Measurements from ENCODE around the gene CFAP20DC. TPM values are rescaled to one million over a fixed set of nuclear protein-coding genes. Genes with fewer than 3 reads are reported as not detected.

The CFAP20DC gene
- total and polyA plus RNA-seq, 2 experiments from 2014 or later, result 7.4 to 11.4 TPM

DNA sequence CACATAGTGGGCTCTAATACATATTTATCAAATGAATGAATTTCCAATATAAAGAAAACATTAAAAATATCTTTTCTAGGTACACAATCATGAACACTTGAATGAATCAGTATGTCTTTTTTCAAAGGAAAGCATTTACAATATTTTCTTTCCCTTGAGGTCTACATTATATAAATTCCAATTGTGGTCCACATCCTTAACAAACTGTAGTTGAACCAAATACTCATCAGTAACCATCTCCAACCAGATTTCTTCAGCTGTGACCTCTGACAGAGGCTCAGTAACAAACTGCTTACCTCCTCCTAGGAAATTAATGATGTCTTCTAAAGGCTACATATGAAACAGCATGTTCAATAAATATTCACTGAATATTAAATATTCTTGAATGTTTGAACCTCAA lies 58.8 kb downstream of the CFAP20DC start (continued):
- TF ChIP-seq, protein P1, sequence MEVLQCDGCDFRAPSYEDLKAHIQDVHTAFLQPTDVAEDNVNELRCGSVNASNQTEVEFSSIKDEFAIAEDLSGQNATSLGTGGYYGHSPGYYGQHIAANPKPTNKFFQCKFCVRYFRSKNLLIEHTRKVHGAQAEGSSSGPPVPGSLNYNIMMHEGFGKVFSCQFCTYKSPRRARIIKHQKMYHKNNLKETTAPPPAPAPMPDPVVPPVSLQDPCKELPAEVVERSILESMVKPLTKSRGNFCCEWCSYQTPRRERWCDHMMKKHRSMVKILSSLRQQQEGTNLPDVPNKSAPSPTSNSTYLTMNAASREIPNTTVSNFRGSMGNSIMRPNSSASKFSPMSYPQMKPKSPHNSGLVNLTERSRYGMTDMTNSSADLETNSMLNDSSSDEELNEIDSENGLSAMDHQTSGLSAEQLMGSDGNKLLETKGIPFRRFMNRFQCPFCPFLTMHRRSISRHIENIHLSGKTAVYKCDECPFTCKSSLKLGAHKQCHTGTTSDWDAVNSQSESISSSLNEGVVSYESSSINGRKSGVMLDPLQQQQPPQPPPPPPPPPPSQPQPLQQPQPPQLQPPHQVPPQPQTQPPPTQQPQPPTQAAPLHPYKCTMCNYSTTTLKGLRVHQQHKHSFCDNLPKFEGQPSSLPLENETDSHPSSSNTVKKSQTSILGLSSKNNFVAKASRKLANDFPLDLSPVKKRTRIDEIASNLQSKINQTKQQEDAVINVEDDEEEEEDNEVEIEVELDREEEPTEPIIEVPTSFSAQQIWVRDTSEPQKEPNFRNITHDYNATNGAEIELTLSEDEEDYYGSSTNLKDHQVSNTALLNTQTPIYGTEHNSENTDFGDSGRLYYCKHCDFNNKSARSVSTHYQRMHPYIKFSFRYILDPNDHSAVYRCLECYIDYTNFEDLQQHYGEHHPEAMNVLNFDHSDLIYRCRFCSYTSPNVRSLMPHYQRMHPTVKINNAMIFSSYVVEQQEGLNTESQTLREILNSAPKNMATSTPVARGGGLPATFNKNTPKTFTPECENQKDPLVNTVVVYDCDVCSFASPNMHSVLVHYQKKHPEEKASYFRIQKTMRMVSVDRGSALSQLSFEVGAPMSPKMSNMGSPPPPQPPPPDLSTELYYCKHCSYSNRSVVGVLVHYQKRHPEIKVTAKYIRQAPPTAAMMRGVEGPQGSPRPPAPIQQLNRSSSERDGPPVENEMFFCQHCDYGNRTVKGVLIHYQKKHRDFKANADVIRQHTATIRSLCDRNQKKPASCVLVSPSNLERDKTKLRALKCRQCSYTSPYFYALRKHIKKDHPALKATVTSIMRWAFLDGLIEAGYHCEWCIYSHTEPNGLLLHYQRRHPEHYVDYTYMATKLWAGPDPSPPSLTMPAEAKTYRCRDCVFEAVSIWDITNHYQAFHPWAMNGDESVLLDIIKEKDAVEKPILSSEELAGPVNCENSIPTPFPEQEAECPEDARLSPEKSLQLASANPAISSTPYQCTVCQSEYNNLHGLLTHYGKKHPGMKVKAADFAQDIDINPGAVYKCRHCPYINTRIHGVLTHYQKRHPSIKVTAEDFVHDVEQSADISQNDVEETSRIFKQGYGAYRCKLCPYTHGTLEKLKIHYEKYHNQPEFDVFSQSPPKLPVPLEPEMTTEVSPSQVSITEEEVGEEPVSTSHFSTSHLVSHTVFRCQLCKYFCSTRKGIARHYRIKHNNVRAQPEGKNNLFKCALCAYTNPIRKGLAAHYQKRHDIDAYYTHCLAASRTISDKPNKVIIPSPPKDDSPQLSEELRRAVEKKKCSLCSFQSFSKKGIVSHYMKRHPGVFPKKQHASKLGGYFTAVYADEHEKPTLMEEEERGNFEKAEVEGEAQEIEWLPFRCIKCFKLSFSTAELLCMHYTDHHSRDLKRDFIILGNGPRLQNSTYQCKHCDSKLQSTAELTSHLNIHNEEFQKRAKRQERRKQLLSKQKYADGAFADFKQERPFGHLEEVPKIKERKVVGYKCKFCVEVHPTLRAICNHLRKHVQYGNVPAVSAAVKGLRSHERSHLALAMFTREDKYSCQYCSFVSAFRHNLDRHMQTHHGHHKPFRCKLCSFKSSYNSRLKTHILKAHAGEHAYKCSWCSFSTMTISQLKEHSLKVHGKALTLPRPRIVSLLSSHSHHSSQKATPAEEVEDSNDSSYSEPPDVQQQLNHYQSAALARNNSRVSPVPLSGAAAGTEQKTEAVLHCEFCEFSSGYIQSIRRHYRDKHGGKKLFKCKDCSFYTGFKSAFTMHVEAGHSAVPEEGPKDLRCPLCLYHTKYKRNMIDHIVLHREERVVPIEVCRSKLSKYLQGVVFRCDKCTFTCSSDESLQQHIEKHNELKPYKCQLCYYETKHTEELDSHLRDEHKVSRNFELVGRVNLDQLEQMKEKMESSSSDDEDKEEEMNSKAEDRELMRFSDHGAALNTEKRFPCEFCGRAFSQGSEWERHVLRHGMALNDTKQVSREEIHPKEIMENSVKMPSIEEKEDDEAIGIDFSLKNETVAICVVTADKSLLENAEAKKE (CRISPR knock-in tag; IDR thresholded peaks at IDR 0.05), result no peak
- no peak for TF ChIP-seq ZNF114 (CRISPR knock-in tag; IDR thresholded peaks at IDR 0.05)
- TF ChIP-seq ZNF331 (CRISPR knock-in tag; IDR thresholded peaks at IDR 0.05; ENCODE audit: low read depth), result no peak
- TF ChIP-seq STAT1 (IDR thresholded peaks at IDR 0.05; ENCODE audit: unreplicated experiment), result no peak
- no peak for TF ChIP-seq EZH2 (IDR thresholded peaks at IDR 0.05; ENCODE audit: low read depth, unreplicated experiment)
- TF ChIP-seq NANOG (IDR thresholded peaks at IDR 0.05; ENCODE audit: borderline replicate concordance), result no peak
- TF ChIP-seq REST (IDR thresholded peaks at IDR 0.05; ENCODE audit: unreplicated experiment), result no peak
